Heart left ventricle (tissue), 16 donors: Measurements from ENCODE around the gene TMEM234. TPM values are rescaled to one million over a fixed set of nuclear protein-coding genes. Genes with fewer than 3 reads are reported as not detected.

Experiments
- ATAC-seq, 4 donors: fragments of 200-7000 bp; cut with Tn5 transposase; one replicate each; pipeline ENCODE4 v1.9.1; 2020 to 2022; ENCODE audit warnings: moderate library complexity in 4 of 4, mild to moderate bottlenecking in 3 of 4, moderate number of reproducible peaks in 1 of 4
- DNase-seq, 5 donors: peaks; one replicate each; pipeline ENCODE4 v3.0.0-alpha.2; 2020
- H3K27ac ChIP-seq, 12 donors: fragments of 200-600 bp; sonication (generic) in 4 of 12; one replicate each; pipeline versions ENCODE4 v1.5.0 to v1.8.0; 2016 to 2022; ENCODE audit warnings: mild to moderate bottlenecking in 2 of 12
- H3K27me3 ChIP-seq, 9 donors: fragments of 200-600 bp; sonication (generic) in 2 of 9; one replicate each; pipeline versions ENCODE4 v1.5.1 to v1.8.0; 2016 to 2022; ENCODE audit warnings: mild to moderate bottlenecking in 3 of 9
- H3K36me3 ChIP-seq, 9 donors: fragments of 200-600 bp; sonication (generic) in 2 of 9; one replicate each; pipeline versions ENCODE4 v1.5.0 to v1.8.0; 2018 to 2022; ENCODE audit warnings: mild to moderate bottlenecking in 2 of 9
- H3K4me1 ChIP-seq, 12 donors: fragments of 200-600 bp; sonication (generic) in 4 of 12; one replicate each; pipeline versions ENCODE4 v1.5.0 to v1.8.0; 2016 to 2022; ENCODE audit warnings: mild to moderate bottlenecking in 3 of 12
- H3K4me3 ChIP-seq, 12 donors: fragments of 200-600 bp; sonication (generic) in 4 of 12; one replicate each; pipeline versions ENCODE4 v1.5.0 to v1.8.0; 2017 to 2022; ENCODE audit warnings: mild to moderate bottlenecking in 9 of 12, moderate library complexity in 4 of 12
- H3K9me3 ChIP-seq, 12 donors: fragments of 200-600 bp; sonication (generic) in 4 of 12; one replicate each; pipeline versions ENCODE4 v1.5.0 to v1.8.0; 2016 to 2022; ENCODE audit warnings: mild to moderate bottlenecking in 1 of 12
- CTCF ChIP-seq, 12 donors: fragments of 200-600 bp; sonication (generic) in 4 of 12; IDR thresholded peaks; one replicate each; pipeline versions ENCODE4 v1.5.0 to v1.8.0; 2018 to 2022; ENCODE audit warnings: antibody characterized with exemption in 12 of 12, mild to moderate bottlenecking in 5 of 12
- POLR2A ChIP-seq, 2 donors: fragments of 450-650 bp; IDR thresholded peaks; one replicate each; pipeline ENCODE4 v1.6.1; 2017; ENCODE audit warnings: antibody characterized with exemption in 2 of 2, mild to moderate bottlenecking in 2 of 2, moderate library complexity in 2 of 2
- WGBS, 4 donors: extraction: QIAGEN DNeasy Blood & Tissue Kit in 2 of 4; methylation state at CpG; one replicate each; pipeline versions ENCODE4 v1.1.5 to v1.1.7; 2013 to 2018; 5-methylcytosine and 5-hydroxymethylcytosine counted together
- intact Hi-C, 10 donors: fragments of 100-400 bp; cut with DNase I; formaldehyde crosslinking; loops; one replicate each; pipeline versions ENCODE4 v1.11.1 to v1.14.2; 2022
- polyA plus RNA-seq, 2 donors: library from polyadenylated mRNA; stranded (reverse); fragments of 200-250 nt; gene quantifications; one replicate each; pipeline ENCODE4 v1.2.3, GENCODE V29; 2013
- total RNA-seq, 9 donors: library from RNA; depleted of rRNA in 2 of 9; stranded (reverse); fragments of >200 nt in 2 of 9; fragmentation: NEBNext Ultra II Directional in 3 of 9; extraction: Animal tissue kit (Norgen Biotek cat#: 25700) in 3 of 9; gene quantifications; one replicate each; pipeline versions ENCODE4 v1.1.0 to v1.2.4, GENCODE V29; 2016 to 2023
- donor health status: ischemic (EF 13 %, LVEDD 7.1; RV severe dilation, severe dysfunction).
- donor health status: healthy with polysubstance abuse.
- donor health status: DM: no; HTN: yes; CAD: no.
- donor health status: DM: no; HTN: no; CAD: no.
- donor health status: ischemic (EF 25% LVEDD 6.9; RV normal size, moderate dysfunction).
- donor health status: ischemic (EF 25% LVEDD 5.7; RV mildly dilated, moderate dysfunction).
- donor health status: healthy.
- donor health status: DM: yes; HTN: yes; CAD: no.
- donor health status: ischemic (EF 35%, LVEDD 5.7; RV mildly dilated, moderate dysfunction).
- donor health status: nonischemic (EF 11% LVEDD 7.7; RV severe dilation, severe dysfunction).
- donor health status: DM: yes; HTN: yes; CAD: no.
- donor health status: PGD.
- donor health status: ischemic (EF 29% LVEDD 5.4; RV normal size, mild dysfunction).
- donor health status: nonischemic (EF 23%, LVEDD 6.1; RV moderate dilation, normal function).

Gene TMEM234
- total and polyA plus RNA-seq, 11 donors = 7.7 to 19.8 (median 10.8) TPM

- ATAC-seq = peak; percentile 10 to 29 (median 20)
- Histone ChIP-seq H3K36me3 (peaks cover 0 to 4% (median 0%) of the 10 kb centered on the region in 9 donors), H3K27me3 (no peaks in the 10 kb centered on the region), H3K27ac (peak overlapping the region in 11 of 12 donors; percentile 4 to 92 (median 87)), H3K4me3 (peak overlapping the region in 8 of 12 donors; percentile 5 to 85 (median 34)), H3K4me1 (peaks cover 2 to 50% (median 33%) of the 10 kb centered on the region in 12 donors), H3K9me3 (no peaks in the 10 kb centered on the region)
- DNase-seq = peak; percentile 52 to 71 (median 60)
- intact Hi-C loops = loop anchor here in 6 of 10 donors (5.0 to 10.0 kb wide), 3 partner anchors 50 to 75 kb away; partner anchors contain the start of gene HDAC1 (in 2 of the 6)
- TF ChIP-seq POLR2A (IDR thresholded peaks at IDR 0.05) (no peak), CTCF (IDR thresholded peaks at IDR 0.05) (no peak)
- WGBS, 4 donors = 30 to 37% (median 34%) methylated on average over 5 to 7 of the region's 7 CpGs
Measured at GRCh38 chr1:32242341-32242851, 20.2 kb upstream of the TMEM234 start.

- Histone ChIP-seq H3K27me3 (no peaks in the 10 kb centered on the region), H3K4me1 (peaks cover 2 to 39% (median 24%) of the 10 kb centered on the region in 12 donors), H3K4me3 (peak overlapping the region; percentile 34 to 85 (median 69)), H3K9me3 (no peaks in the 10 kb centered on the region), H3K27ac (peak overlapping the region; percentile 63 to 92 (median 86)), H3K36me3 (peaks cover 0 to 8% (median 0%) of the 10 kb centered on the region in 9 donors)
- DNase-seq (peak; percentile 58 to 78 (median 71)), ATAC-seq (peak; percentile 52 to 76 (median 72))
- 0 to 1% (median 1%) methylated on average over 17 to 55 of the region's 55 CpGs for WGBS, 4 donors
- intact Hi-C loops = loop anchor here in 6 of 10 donors (5.0 to 10.0 kb wide), 3 partner anchors 51 to 76 kb away; partner anchors contain the start of gene HDAC1 (in 2 of the 6)
- TF ChIP-seq CTCF (IDR thresholded peaks at IDR 0.05) (no peak), POLR2A (IDR thresholded peaks at IDR 0.05) (peak in 1 of 2 donors; percentile 19)
Measured at GRCh38 chr1:32241001-32241763, 19.0 kb upstream of the TMEM234 start.

GRCh38 chr1:32240140-32240951 lies 18.2 kb upstream of the TMEM234 start:
- Histone ChIP-seq H3K27ac (peak overlapping the region; percentile 63 to 92 (median 86)), H3K4me3 (peak overlapping the region; percentile 34 to 85 (median 69)), H3K4me1 (peaks cover 2 to 42% (median 19%) of the 10 kb centered on the region in 12 donors), H3K36me3 (peaks cover 0 to 8% (median 0%) of the 10 kb centered on the region in 9 donors), H3K9me3 (no peaks in the 10 kb centered on the region), H3K27me3 (no peaks in the 10 kb centered on the region)
- TF ChIP-seq POLR2A (IDR thresholded peaks at IDR 0.05) (peak in 1 of 2 donors; percentile 60), CTCF (IDR thresholded peaks at IDR 0.05) (peak in 10 of 12 donors; percentile 18 to 55 (median 27))
- WGBS, 4 donors = 2 to 5% (median 3%) methylated on average over 45 to 62 of the region's 62 CpGs
- intact Hi-C loops = loop anchor here in 6 of 10 donors (5.0 to 10.0 kb wide), 3 partner anchors 52 to 77 kb away; partner anchors contain the start of gene HDAC1 (in 2 of the 6)
- ATAC-seq (peak; percentile 37 to 83 (median 73)), DNase-seq (peak; percentile 71 to 80 (median 78))
